ENCODE data around the gene RIN3. TPM values are rescaled to one million over a fixed set of nuclear protein-coding genes. Genes with fewer than 3 reads are reported as not detected.
A peak's percentile ranks its signal among the peaks of the same experiment; 100 is the strongest.

Gene RIN3
- total and polyA plus RNA-seq, 7 experiments from 2014 or later = 27.2 to 182 (median 114) TPM

DNA sequence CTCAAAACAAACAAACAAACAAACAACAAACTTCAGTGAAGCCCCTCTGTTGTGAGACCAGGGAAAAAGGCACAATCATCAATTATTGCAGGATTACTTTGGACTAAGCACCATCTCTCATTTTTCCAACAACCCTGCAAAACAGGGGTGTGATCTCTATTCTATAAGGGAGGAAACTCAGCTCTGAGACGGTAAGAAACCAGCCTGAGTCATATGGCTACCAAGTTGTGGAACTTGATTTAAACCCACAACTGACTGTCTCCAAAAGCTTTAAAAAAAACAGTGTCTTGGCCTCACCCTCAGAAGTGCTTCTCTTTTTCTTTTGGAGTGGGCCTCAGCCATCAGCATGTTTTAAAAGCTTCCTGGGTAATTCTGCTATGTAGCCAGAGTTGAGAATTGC lies 49.8 kb downstream of the RIN3 start:
- no peak for DNase-seq
- H3K27ac Mint-ChIP-seq = peak overlapping the region in 2 of 9 donors; percentile 21 to 68
- H3K4me3 Mint-ChIP-seq = peak overlapping the region in 1 of 10 donors; percentile 10
- H3K9me3 Mint-ChIP-seq = peaks cover 0 to 15% (median 4%) of the 10 kb centered on the region in 11 donors
- H3K4me3 ChIP-seq (ENCODE audit: low read length) = no peak overlapping the region
- CTCF ChIA-PET = interaction anchor here (0.8 kb wide), 1 partner anchor 40 kb away, joined by 3 read pairs; no protein-coding TSS in a partner anchor
- intact Hi-C loops (cut with micrococcal nuclease) = loop anchor here (1.0 to 5.0 kb wide), 4 partner anchors 23 to 554 kb away; partner anchors contain the start of gene ITPK1 (in 1 of the 2)
- ATAC-seq = peak; percentile 66
- peaks cover 15 to 64% (median 38%) of the 10 kb centered on the region in 7 donors for H3K4me1 Mint-ChIP-seq
- POLR2A ChIA-PET = interaction anchor here (0.7 to 1.1 kb wide), 2 partner anchors 11 to 13 kb away, joined by 3 to 4 read pairs; no protein-coding TSS in a partner anchor
- no peaks in the 10 kb centered on the region for H3K27me3 Mint-ChIP-seq
- peaks cover 5 to 9% of the 10 kb centered on the region in 2 donors for H3K4me1 ChIP-seq (ENCODE audit: control insufficient read depth in 2 of 2, insufficient read depth in 2 of 2, low read length in 2 of 2)
- H3K36me3 ChIP-seq (ENCODE audit: control insufficient read depth in 2 of 3, insufficient read depth in 3 of 3, low read length in 3 of 3) = peaks cover 0 to 7% (median 0%) of the 10 kb centered on the region in 3 experiments
- H3K36me3 Mint-ChIP-seq = peaks cover 14 to 32% (median 16%) of the 10 kb centered on the region in 5 donors
- H3K27me3 ChIP-seq (ENCODE audit: control insufficient read depth in 2 of 2, insufficient read depth in 2 of 2, low read length in 2 of 2) = no peaks in the 10 kb centered on the region
- H3K27ac ChIP-seq (ENCODE audit: low read depth, low read length) = no peak overlapping the region
- H3K9me3 ChIP-seq (ENCODE audit: control insufficient read depth in 2 of 3, low read length in 3 of 3) = peaks cover 0 to 8% (median 0%) of the 10 kb centered on the region in 3 experiments

GRCh38 chr14:92563765-92564285 lies 50.2 kb downstream of the RIN3 start:
- peak overlapping the region in 1 of 10 donors; percentile 10 for H3K4me3 Mint-ChIP-seq
- peaks cover 14 to 33% (median 16%) of the 10 kb centered on the region in 5 donors for H3K36me3 Mint-ChIP-seq
- H3K4me3 ChIP-seq (ENCODE audit: low read length) = no peak overlapping the region
- peaks cover 0 to 8% (median 0%) of the 10 kb centered on the region in 3 experiments for H3K9me3 ChIP-seq (ENCODE audit: control insufficient read depth in 2 of 3, low read length in 3 of 3)
- ChIA-PET CTCF (interaction anchor here (0.6 to 0.8 kb wide), 2 partner anchors 39 to 153 kb away, joined by 3 read pairs; no protein-coding TSS in a partner anchor), POLR2A (interaction anchor here (0.7 to 1.1 kb wide), 3 partner anchors 10 to 22 kb away, joined by 3 to 4 read pairs (median 3); no protein-coding TSS in a partner anchor)
- intact Hi-C loops (cut with micrococcal nuclease) = loop anchor here (1.0 to 5.0 kb wide), 4 partner anchors 22 to 553 kb away; partner anchors contain the start of gene ITPK1 (in 1 of the 2)
- no peaks in the 10 kb centered on the region for H3K27me3 ChIP-seq (ENCODE audit: control insufficient read depth in 2 of 2, insufficient read depth in 2 of 2, low read length in 2 of 2)
- ATAC-seq (no peak), DNase-seq (no peak)
- H3K4me1 ChIP-seq (ENCODE audit: control insufficient read depth in 2 of 2, insufficient read depth in 2 of 2, low read length in 2 of 2) = peaks cover 10 to 14% of the 10 kb centered on the region in 2 donors
- H3K9me3 Mint-ChIP-seq = peaks cover 0 to 15% (median 4%) of the 10 kb centered on the region in 11 donors
- peaks cover 0 to 7% (median 0%) of the 10 kb centered on the region in 3 experiments for H3K36me3 ChIP-seq (ENCODE audit: control insufficient read depth in 2 of 3, insufficient read depth in 3 of 3, low read length in 3 of 3)
- H3K27ac Mint-ChIP-seq = peak overlapping the region in 3 of 9 donors; percentile 21 to 70 (median 68)
- H3K27me3 Mint-ChIP-seq = no peaks in the 10 kb centered on the region
- H3K27ac ChIP-seq (ENCODE audit: low read depth, low read length) = no peak overlapping the region
- H3K4me1 Mint-ChIP-seq = peaks cover 17 to 66% (median 43%) of the 10 kb centered on the region in 7 donors

GRCh38 chr14:92564344-92565039 lies 50.9 kb downstream of the RIN3 start:
- H3K9me3 Mint-ChIP-seq = peaks cover 0 to 15% (median 4%) of the 10 kb centered on the region in 11 donors
- H3K4me3 ChIP-seq (ENCODE audit: low read length) = no peak overlapping the region
- peaks cover 0 to 7% (median 0%) of the 10 kb centered on the region in 3 experiments for H3K36me3 ChIP-seq (ENCODE audit: control insufficient read depth in 2 of 3, insufficient read depth in 3 of 3, low read length in 3 of 3)
- peaks cover 16 to 21% of the 10 kb centered on the region in 2 donors for H3K4me1 ChIP-seq (ENCODE audit: control insufficient read depth in 2 of 2, insufficient read depth in 2 of 2, low read length in 2 of 2)
- peaks cover 23 to 70% (median 44%) of the 10 kb centered on the region in 7 donors for H3K4me1 Mint-ChIP-seq
- no peak for DNase-seq
- intact Hi-C loops (cut with micrococcal nuclease) = loop anchor here (5.0 kb wide), 3 partner anchors 38 to 553 kb away; partner anchors contain the start of gene ITPK1 (in 1 of the 2)
- ChIA-PET POLR2A (interaction anchor here (0.7 kb wide), 1 partner anchor 23 kb away, joined by 3 read pairs; no protein-coding TSS in a partner anchor), CTCF (interaction anchor here (0.6 kb wide), 1 partner anchor 152 kb away, joined by 3 read pairs; no protein-coding TSS in a partner anchor)
- H3K36me3 Mint-ChIP-seq = peaks cover 14 to 32% (median 16%) of the 10 kb centered on the region in 5 donors
- no peak overlapping the region for H3K27ac ChIP-seq (ENCODE audit: low read depth, low read length)
- no peak for ATAC-seq
- peaks cover 0 to 8% (median 0%) of the 10 kb centered on the region in 3 experiments for H3K9me3 ChIP-seq (ENCODE audit: control insufficient read depth in 2 of 3, low read length in 3 of 3)
- no peak overlapping the region for H3K4me3 Mint-ChIP-seq
- no peaks in the 10 kb centered on the region for H3K27me3 ChIP-seq (ENCODE audit: control insufficient read depth in 2 of 2, insufficient read depth in 2 of 2, low read length in 2 of 2)
- no peak overlapping the region for H3K27ac Mint-ChIP-seq
- H3K27me3 Mint-ChIP-seq = no peaks in the 10 kb centered on the region

- H3K4me1 ChIP-seq (ENCODE audit: control insufficient read depth in 2 of 2, insufficient read depth in 2 of 2, low read length in 2 of 2) = peaks cover 17 to 23% of the 10 kb centered on the region in 2 donors
- no peak overlapping the region for H3K4me3 ChIP-seq (ENCODE audit: low read length)
- no peak overlapping the region for H3K27ac ChIP-seq (ENCODE audit: low read depth, low read length)
- intact Hi-C loops (cut with micrococcal nuclease) = no loop called here
- ChIA-PET CTCF (no interaction called here), POLR2A (interaction anchor here (1.4 kb wide), 1 partner anchor 13 kb away, joined by 3 read pairs; no protein-coding TSS in a partner anchor)
- Mint-ChIP-seq H3K4me3 (no peak overlapping the region), H3K27me3 (peaks cover 0 to under 1% (median 0%) of the 10 kb centered on the region in 5 donors), H3K36me3 (peaks cover 14 to 32% (median 16%) of the 10 kb centered on the region in 5 donors), H3K9me3 (peaks cover 0 to 15% (median 4%) of the 10 kb centered on the region in 11 donors), H3K27ac (peak overlapping the region in 1 of 9 donors; percentile 22), H3K4me1 (peaks cover 21 to 65% (median 44%) of the 10 kb centered on the region in 7 donors)
- ATAC-seq = no peak
- no peak for DNase-seq
- H3K36me3 ChIP-seq (ENCODE audit: control insufficient read depth in 2 of 3, insufficient read depth in 3 of 3, low read length in 3 of 3) = peaks cover 0 to 7% (median 0%) of the 10 kb centered on the region in 3 experiments
- peaks cover 0 to 8% (median 0%) of the 10 kb centered on the region in 3 experiments for H3K9me3 ChIP-seq (ENCODE audit: control insufficient read depth in 2 of 3, low read length in 3 of 3)
- H3K27me3 ChIP-seq (ENCODE audit: control insufficient read depth in 2 of 2, insufficient read depth in 2 of 2, low read length in 2 of 2) = no peaks in the 10 kb centered on the region
Measured at GRCh38 chr14:92565040-92565717, 51.6 kb downstream of the RIN3 start.

GRCh38 chr14:92565718-92566115 lies 52.1 kb downstream of the RIN3 start:
- Mint-ChIP-seq H3K9me3 (peaks cover 0 to 15% (median 4%) of the 10 kb centered on the region in 11 donors), H3K4me1 (peaks cover 19 to 65% (median 41%) of the 10 kb centered on the region in 7 donors), H3K4me3 (no peak overlapping the region), H3K27ac (no peak overlapping the region), H3K27me3 (peaks cover 0 to 5% (median 0%) of the 10 kb centered on the region in 5 donors), H3K36me3 (peaks cover 14 to 29% (median 16%) of the 10 kb centered on the region in 5 donors)
- Histone ChIP-seq H3K4me3 (ENCODE audit: low read length) (no peak overlapping the region), H3K9me3 (ENCODE audit: control insufficient read depth in 2 of 3, low read length in 3 of 3) (peaks cover 0 to 8% (median 0%) of the 10 kb centered on the region in 3 experiments), H3K36me3 (ENCODE audit: control insufficient read depth in 2 of 3, insufficient read depth in 3 of 3, low read length in 3 of 3) (peaks cover 0 to 7% (median 0%) of the 10 kb centered on the region in 3 experiments), H3K27ac (ENCODE audit: low read depth, low read length) (no peak overlapping the region), H3K27me3 (ENCODE audit: control insufficient read depth in 2 of 2, insufficient read depth in 2 of 2, low read length in 2 of 2) (no peaks in the 10 kb centered on the region), H3K4me1 (ENCODE audit: control insufficient read depth in 2 of 2, insufficient read depth in 2 of 2, low read length in 2 of 2) (peaks cover 13 to 26% of the 10 kb centered on the region in 2 donors)
- DNase-seq (no peak), ATAC-seq (no peak)
- CTCF ChIA-PET = no interaction called here
- intact Hi-C loops (cut with micrococcal nuclease) = no loop called here
- POLR2A ChIA-PET = interaction anchor here (1.4 kb wide), 1 partner anchor 12 kb away, joined by 3 read pairs; no protein-coding TSS in a partner anchor

All from naive thymus-derived CD4-positive, alpha-beta T cell (primary cell).